ENCODE measurements around the gene CALR. TPM values are rescaled to one million over a fixed set of nuclear protein-coding genes. Genes with fewer than 3 reads are reported as not detected.
A peak's percentile ranks its signal among the peaks of the same experiment; 100 is the strongest.

CALR gene
- total RNA-seq, 1 donor from 2014 or later = 2,193 TPM

DNA sequence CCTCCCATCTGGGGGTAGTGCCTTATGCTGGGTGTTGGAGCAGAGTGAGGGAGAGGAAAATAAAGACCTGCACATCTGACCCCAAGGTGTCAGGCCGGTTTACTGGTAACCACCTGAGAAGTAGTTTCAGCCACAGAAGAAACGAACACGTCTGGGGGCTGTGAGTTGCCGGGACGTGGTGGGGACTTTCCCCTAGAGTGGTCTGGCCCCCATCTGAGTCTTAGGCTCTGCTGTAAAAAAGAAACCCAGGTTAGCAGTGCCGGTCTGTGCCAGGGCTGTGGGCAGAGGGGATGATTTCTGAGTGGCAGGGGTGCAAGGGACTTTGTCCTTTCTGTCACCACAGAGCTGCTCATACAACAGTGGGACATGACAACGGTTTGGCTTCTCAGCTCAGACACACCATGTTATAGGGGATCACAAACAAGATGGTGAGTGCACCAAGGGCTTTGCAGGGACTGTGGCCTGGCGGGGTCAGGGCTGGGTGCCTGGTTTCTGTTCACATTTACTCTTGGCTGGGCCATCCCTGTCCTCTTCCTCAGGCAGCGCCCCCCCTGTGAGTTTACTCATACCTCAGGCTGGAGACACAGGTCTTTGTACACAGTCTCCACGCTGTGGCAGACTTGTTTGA lies 38.4 kb upstream of the CALR start:
- Histone ChIP-seq H3K9ac (ENCODE audit: low read length) (no peak overlapping the region), H3K4me1 (ENCODE audit: insufficient read depth, low read length) (no peaks in the 10 kb centered on the region), H3K27ac (ENCODE audit: low read depth, low read length) (no peak overlapping the region), H3K79me2 (ENCODE audit: insufficient read depth, low read length) (no peaks in the 10 kb centered on the region), H3K4me3 (ENCODE audit: insufficient read depth, low read depth, low read length) (no peak overlapping the region), H3K27me3 (ENCODE audit: insufficient read depth, low read length) (no peaks in the 10 kb centered on the region), H2AFZ (ENCODE audit: low read depth, low read length) (no peak overlapping the region), H4K20me1 (ENCODE audit: insufficient read depth, low read length) (no peaks in the 10 kb centered on the region), H3K9me3 (ENCODE audit: insufficient read depth, low read depth, low read length) (no peaks in the 10 kb centered on the region), H3K4me2 (ENCODE audit: low read length) (no peak overlapping the region), H3K36me3 (ENCODE audit: insufficient read depth, low read length) (no peaks in the 10 kb centered on the region)
- Mint-ChIP-seq H3K27ac (ENCODE audit: unreplicated experiment) (no peak overlapping the region), H3K4me1 (ENCODE audit: low read depth, unreplicated experiment) (no peaks in the 10 kb centered on the region), H3K27me3 (ENCODE audit: low read depth, unreplicated experiment) (no peaks in the 10 kb centered on the region), H3K36me3 (ENCODE audit: low read depth, unreplicated experiment) (peaks cover 7% of the 10 kb centered on the region), H3K9me3 (ENCODE audit: unreplicated experiment) (no peaks in the 10 kb centered on the region), H3K4me3 (ENCODE audit: unreplicated experiment) (no peak overlapping the region)
- no peak for FAIRE-seq
- no peak for DNase-seq (ENCODE audit: low read depth)
- TF ChIP-seq, protein P1, sequence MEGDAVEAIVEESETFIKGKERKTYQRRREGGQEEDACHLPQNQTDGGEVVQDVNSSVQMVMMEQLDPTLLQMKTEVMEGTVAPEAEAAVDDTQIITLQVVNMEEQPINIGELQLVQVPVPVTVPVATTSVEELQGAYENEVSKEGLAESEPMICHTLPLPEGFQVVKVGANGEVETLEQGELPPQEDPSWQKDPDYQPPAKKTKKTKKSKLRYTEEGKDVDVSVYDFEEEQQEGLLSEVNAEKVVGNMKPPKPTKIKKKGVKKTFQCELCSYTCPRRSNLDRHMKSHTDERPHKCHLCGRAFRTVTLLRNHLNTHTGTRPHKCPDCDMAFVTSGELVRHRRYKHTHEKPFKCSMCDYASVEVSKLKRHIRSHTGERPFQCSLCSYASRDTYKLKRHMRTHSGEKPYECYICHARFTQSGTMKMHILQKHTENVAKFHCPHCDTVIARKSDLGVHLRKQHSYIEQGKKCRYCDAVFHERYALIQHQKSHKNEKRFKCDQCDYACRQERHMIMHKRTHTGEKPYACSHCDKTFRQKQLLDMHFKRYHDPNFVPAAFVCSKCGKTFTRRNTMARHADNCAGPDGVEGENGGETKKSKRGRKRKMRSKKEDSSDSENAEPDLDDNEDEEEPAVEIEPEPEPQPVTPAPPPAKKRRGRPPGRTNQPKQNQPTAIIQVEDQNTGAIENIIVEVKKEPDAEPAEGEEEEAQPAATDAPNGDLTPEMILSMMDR (IDR thresholded peaks at IDR 0.05; ENCODE audit: insufficient read depth, low read depth, low read length) = no peak
- no peak for TF ChIP-seq EZH2 (IDR thresholded peaks at IDR 0.05; ENCODE audit: insufficient read depth, low read length)

GRCh38 chr19:12907166-12907565 lies 31.2 kb upstream of the CALR start:
- FAIRE-seq = no peak
- no peak overlapping the region for H3K27ac ChIP-seq (ENCODE audit: low read depth, low read length)
- no peak overlapping the region for H3K4me3 Mint-ChIP-seq (ENCODE audit: unreplicated experiment)

GRCh38 chr19:12912571-12912970 lies 25.8 kb upstream of the CALR start:
- H3K36me3 ChIP-seq (ENCODE audit: insufficient read depth, low read length) = no peaks in the 10 kb centered on the region
- no peaks in the 10 kb centered on the region for H3K27me3 ChIP-seq (ENCODE audit: insufficient read depth, low read length)
- H3K27ac ChIP-seq (ENCODE audit: low read depth, low read length) = no peak overlapping the region
- H3K9ac ChIP-seq (ENCODE audit: low read length) = no peak overlapping the region
- peak overlapping the region; percentile 54 for H3K4me3 Mint-ChIP-seq (ENCODE audit: unreplicated experiment)
- H3K27me3 Mint-ChIP-seq (ENCODE audit: low read depth, unreplicated experiment) = peaks cover 4% of the 10 kb centered on the region
- H3K4me1 ChIP-seq (ENCODE audit: insufficient read depth, low read length) = peaks cover 7% of the 10 kb centered on the region
- H3K4me1 Mint-ChIP-seq (ENCODE audit: low read depth, unreplicated experiment) = peaks cover 10% of the 10 kb centered on the region
- peak overlapping the region; percentile 50 for H3K4me2 ChIP-seq (ENCODE audit: low read length)
- no peak overlapping the region for H3K27ac Mint-ChIP-seq (ENCODE audit: unreplicated experiment)
- H4K20me1 ChIP-seq (ENCODE audit: insufficient read depth, low read length) = no peaks in the 10 kb centered on the region
- no peaks in the 10 kb centered on the region for H3K9me3 ChIP-seq (ENCODE audit: insufficient read depth, low read depth, low read length)
- no peaks in the 10 kb centered on the region for H3K79me2 ChIP-seq (ENCODE audit: insufficient read depth, low read length)
- no peak overlapping the region for H3K4me3 ChIP-seq (ENCODE audit: insufficient read depth, low read depth, low read length)
- DNase-seq (ENCODE audit: low read depth) = no peak
- TF ChIP-seq EZH2 (IDR thresholded peaks at IDR 0.05; ENCODE audit: insufficient read depth, low read length) = no peak
- TF ChIP-seq, protein P1 (IDR thresholded peaks at IDR 0.05; ENCODE audit: insufficient read depth, low read depth, low read length) = no peak
- no peaks in the 10 kb centered on the region for H3K36me3 Mint-ChIP-seq (ENCODE audit: low read depth, unreplicated experiment)
- H2AFZ ChIP-seq (ENCODE audit: low read depth, low read length) = no peak overlapping the region
- no peak for FAIRE-seq
- no peaks in the 10 kb centered on the region for H3K9me3 Mint-ChIP-seq (ENCODE audit: unreplicated experiment)

More at GRCh38 chr19:12907166-12907565, 31.2 kb upstream of the CALR start:
- Histone ChIP-seq H3K4me3 (ENCODE audit: insufficient read depth, low read depth, low read length) (no peak overlapping the region), H3K9me3 (ENCODE audit: insufficient read depth, low read depth, low read length) (no peaks in the 10 kb centered on the region), H3K4me2 (ENCODE audit: low read length) (no peak overlapping the region), H3K79me2 (ENCODE audit: insufficient read depth, low read length) (no peaks in the 10 kb centered on the region), H2AFZ (ENCODE audit: low read depth, low read length) (no peak overlapping the region), H3K27me3 (ENCODE audit: insufficient read depth, low read length) (no peaks in the 10 kb centered on the region), H4K20me1 (ENCODE audit: insufficient read depth, low read length) (no peaks in the 10 kb centered on the region), H3K4me1 (ENCODE audit: insufficient read depth, low read length) (no peaks in the 10 kb centered on the region), H3K36me3 (ENCODE audit: insufficient read depth, low read length) (no peaks in the 10 kb centered on the region), H3K9ac (ENCODE audit: low read length) (no peak overlapping the region)
- TF ChIP-seq, protein P1 (IDR thresholded peaks at IDR 0.05; ENCODE audit: insufficient read depth, low read depth, low read length) = no peak
- TF ChIP-seq EZH2 (IDR thresholded peaks at IDR 0.05; ENCODE audit: insufficient read depth, low read length) = no peak
- H3K9me3 Mint-ChIP-seq (ENCODE audit: unreplicated experiment) = no peaks in the 10 kb centered on the region
- no peak overlapping the region for H3K27ac Mint-ChIP-seq (ENCODE audit: unreplicated experiment)
- H3K36me3 Mint-ChIP-seq (ENCODE audit: low read depth, unreplicated experiment) = no peaks in the 10 kb centered on the region
- DNase-seq (ENCODE audit: low read depth) = no peak
- H3K4me1 Mint-ChIP-seq (ENCODE audit: low read depth, unreplicated experiment) = peaks cover 4% of the 10 kb centered on the region
- H3K27me3 Mint-ChIP-seq (ENCODE audit: low read depth, unreplicated experiment) = no peaks in the 10 kb centered on the region

Data from astrocyte (in vitro differentiated cells and primary cell).